Breast epithelium (tissue), 3 donors: ENCODE results near the gene SGCA.
A peak's percentile ranks its signal among the peaks of the same experiment; 100 is the strongest.

ENCODE experiments used
- POLR2AphosphoS5 ChIP-seq, 3 donors: sonication (generic); formaldehyde crosslinking; IDR thresholded peaks; one replicate each; pipeline ENCODE4 v1.6.1; 2017; ENCODE audit warnings: antibody characterized with exemption in 3 of 3
- TF ChIP-seq, protein P1 (sequence below), 3 donors: fragments of 450-650 bp; IDR thresholded peaks; one replicate each; pipeline ENCODE4 v1.5.1; 2016 to 2017; ENCODE audit warnings: antibody characterized with exemption in 3 of 3, mild to moderate bottlenecking in 3 of 3, moderate library complexity in 3 of 3

DNA sequence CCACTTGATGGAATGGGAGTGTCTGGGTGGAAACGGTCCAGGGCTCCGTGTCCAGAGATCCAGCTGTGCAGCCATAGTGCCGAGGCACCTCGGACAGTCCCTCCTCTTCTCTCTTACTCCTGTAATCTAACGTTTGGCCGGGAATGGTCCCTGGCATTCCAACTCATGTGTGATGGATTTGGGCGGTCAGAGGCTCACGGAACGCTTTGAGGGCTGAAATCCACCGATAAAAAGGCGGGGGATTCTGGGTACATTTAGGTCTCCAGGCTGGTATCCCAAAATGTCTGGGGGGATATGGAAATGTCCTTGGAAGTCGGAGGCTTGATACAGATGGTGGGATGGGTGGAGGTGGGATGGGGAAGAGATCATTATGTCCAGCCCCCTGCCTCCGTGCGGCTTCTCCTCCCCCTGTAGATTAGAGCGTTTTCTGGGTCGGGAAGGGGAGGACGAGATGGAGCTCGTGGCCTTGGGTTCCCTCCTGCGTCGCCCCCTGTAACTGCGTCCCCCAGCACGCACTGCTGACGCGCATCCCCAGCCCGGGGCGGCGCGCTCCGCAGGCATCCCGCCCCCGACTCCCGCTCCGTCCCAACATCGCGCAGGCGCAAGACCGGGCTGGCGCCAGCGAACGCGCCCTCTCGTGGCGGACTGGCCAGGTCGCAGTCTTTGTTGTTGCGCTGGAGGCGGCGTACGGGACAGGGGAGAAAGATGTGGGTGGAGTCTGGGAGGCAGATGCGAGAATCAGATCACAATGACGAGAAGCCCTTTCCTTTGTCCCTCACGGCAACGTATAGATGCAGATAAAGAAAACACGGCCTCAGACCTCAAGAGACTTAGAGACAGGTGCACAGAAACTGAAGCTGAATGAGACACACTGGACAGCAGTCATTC lies 4.5 kb upstream of the SGCA start:
- TF ChIP-seq, protein P1, sequence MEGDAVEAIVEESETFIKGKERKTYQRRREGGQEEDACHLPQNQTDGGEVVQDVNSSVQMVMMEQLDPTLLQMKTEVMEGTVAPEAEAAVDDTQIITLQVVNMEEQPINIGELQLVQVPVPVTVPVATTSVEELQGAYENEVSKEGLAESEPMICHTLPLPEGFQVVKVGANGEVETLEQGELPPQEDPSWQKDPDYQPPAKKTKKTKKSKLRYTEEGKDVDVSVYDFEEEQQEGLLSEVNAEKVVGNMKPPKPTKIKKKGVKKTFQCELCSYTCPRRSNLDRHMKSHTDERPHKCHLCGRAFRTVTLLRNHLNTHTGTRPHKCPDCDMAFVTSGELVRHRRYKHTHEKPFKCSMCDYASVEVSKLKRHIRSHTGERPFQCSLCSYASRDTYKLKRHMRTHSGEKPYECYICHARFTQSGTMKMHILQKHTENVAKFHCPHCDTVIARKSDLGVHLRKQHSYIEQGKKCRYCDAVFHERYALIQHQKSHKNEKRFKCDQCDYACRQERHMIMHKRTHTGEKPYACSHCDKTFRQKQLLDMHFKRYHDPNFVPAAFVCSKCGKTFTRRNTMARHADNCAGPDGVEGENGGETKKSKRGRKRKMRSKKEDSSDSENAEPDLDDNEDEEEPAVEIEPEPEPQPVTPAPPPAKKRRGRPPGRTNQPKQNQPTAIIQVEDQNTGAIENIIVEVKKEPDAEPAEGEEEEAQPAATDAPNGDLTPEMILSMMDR (IDR thresholded peaks at IDR 0.05), result peak; percentile 93 to 95 (median 94)
- peak; percentile 33 to 61 (median 44) for TF ChIP-seq POLR2AphosphoS5 (IDR thresholded peaks at IDR 0.05)
